ENCODE measurements around the gene TARM1.
A peak's percentile ranks its signal among the peaks of the same experiment; 100 is the strongest.

The TARM1 gene

GRCh38 chr19:54030895-54031586, 50.1 kb downstream of the TARM1 start:
- DNase-seq (ENCODE audit: low read depth in 2 of 2): no peak

- DNase-seq (ENCODE audit: low read depth in 2 of 2): peak in 1 of 2 donors; percentile 23
Observed at GRCh38 chr19:54029930-54030490, 51.2 kb downstream of the TARM1 start.

GRCh38 chr19:54029301-54029700, 51.9 kb downstream of the TARM1 start:
- DNase-seq (ENCODE audit: low read depth in 2 of 2): no peak

GRCh38 chr19:54026656-54027055, 54.5 kb downstream of the TARM1 start:
- DNase-seq (ENCODE audit: low read depth in 2 of 2): no peak

- no peak for DNase-seq (ENCODE audit: low read depth in 2 of 2)
Observed at GRCh38 chr19:54024660-54025059, 56.5 kb downstream of the TARM1 start.

- DNase-seq (ENCODE audit: low read depth in 2 of 2): no peak
Observed at GRCh38 chr19:54023191-54023590, 58.0 kb downstream of the TARM1 start.

GRCh38 chr19:54021932-54022331, 59.2 kb downstream of the TARM1 start:
- no peak for DNase-seq (ENCODE audit: low read depth in 2 of 2)

- no peak for DNase-seq (ENCODE audit: low read depth in 2 of 2)
Observed at GRCh38 chr19:54021363-54021762, 59.8 kb downstream of the TARM1 start.

All from stimulated activated CD8-positive, alpha-beta memory T cell treated with anti-CD3 and anti-CD28 coated beads, Interleukin-15, amount 100 ng/mL, for 4 hours (primary cell).